ENCODE data around the gene SMCO2. TPM values are rescaled to one million over a fixed set of nuclear protein-coding genes. Genes with fewer than 3 reads are reported as not detected.

The SMCO2 gene
- total and polyA plus RNA-seq, 2 of the 13 experiments (the other 11 are each of a cell fraction or from before 2014, with no cell fraction given) = 0.15 TPM; not detected in 1

DNA sequence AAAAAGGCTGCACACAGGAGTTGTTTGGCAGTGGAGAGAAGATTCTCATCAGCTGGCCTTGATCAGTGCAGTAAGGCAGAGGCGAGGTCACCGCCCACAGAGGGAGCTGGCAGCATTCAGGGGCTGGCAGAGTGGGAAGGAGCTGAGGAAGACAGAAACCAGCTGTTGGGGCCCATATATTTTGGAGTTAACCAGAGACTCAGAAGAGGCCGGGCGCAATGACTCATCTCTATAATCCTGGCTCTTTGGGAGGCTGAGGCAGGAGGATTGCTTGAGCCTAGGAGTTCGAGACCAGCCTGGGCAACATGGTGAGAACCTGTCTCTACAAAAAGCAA lies 17.7 kb downstream of the SMCO2 start:
- no peaks in the 10 kb centered on the region for H3K36me3 ChIP-seq (replicated peaks in 1 of 2; ENCODE audit: control insufficient read depth in 1 of 2, insufficient read depth in 2 of 2, low read length in 2 of 2)
- no peak overlapping the region for H2AFZ ChIP-seq (ENCODE audit: low read length)
- H3K9ac ChIP-seq (ENCODE audit: insufficient read depth, low read depth, low read length) = no peak overlapping the region
- intact Hi-C loops (cut with micrococcal nuclease; ENCODE audit: unreplicated experiment) = no loop called here
- no peak overlapping the region for H3K27ac ChIP-seq (ENCODE audit: extremely low read length, insufficient read depth, low read length)
- in situ Hi-C loops (cut with HindIII; ENCODE audit: extremely low pct_ligation_motif_present, low pct_unique_long_range_greater_than_20kb) = no loop called here
- 57% methylated on average over 5 of the region's 5 CpGs for WGBS (ENCODE audit: low lambda C conversion rate)
- no peak overlapping the region for H3K4me2 ChIP-seq (ENCODE audit: low read depth, low read length)
- no peaks in the 10 kb centered on the region for H4K20me1 ChIP-seq (ENCODE audit: insufficient read depth, low read length)
- peaks cover 0 to 4% of the 10 kb centered on the region in 2 experiments; a peak in 2 of 5 replicates for H3K27me3 ChIP-seq (ENCODE audit: control insufficient read depth in 1 of 2, insufficient read depth in 2 of 2, low read length in 2 of 2)
- no peak overlapping the region for H3K4me3 ChIP-seq (replicated peaks in 1 of 3; ENCODE audit: insufficient read depth in 1 of 3, low read depth in 2 of 3, low read length in 3 of 3)
- H3K79me2 ChIP-seq (ENCODE audit: insufficient read depth, low read length) = no peaks in the 10 kb centered on the region
- FAIRE-seq = no peak
- H3K9me3 ChIP-seq (ENCODE audit: low read length) = no peaks in the 10 kb centered on the region
- TF ChIP-seq ZNF3 (CRISPR knock-in tag; IDR thresholded peaks at IDR 0.05) = no peak
- 0 out of 2 replicates have a peak, but pooled peaks have one; percentile 12 for TF ChIP-seq STAG1 (CRISPR knock-in tag; IDR thresholded peaks at IDR 0.05)
- no peak for TF ChIP-seq SALL2 (CRISPR knock-in tag; IDR thresholded peaks at IDR 0.05)
- no peak for TF ChIP-seq MED8 (CRISPR knock-in tag; IDR thresholded peaks at IDR 0.05; ENCODE audit: insufficient replicate concordance)
- TF ChIP-seq TCF7 (IDR thresholded peaks at IDR 0.05; ENCODE audit: low read depth) = no peak
- no peak for TF ChIP-seq HMGA1 (CRISPR knock-in tag; conservative IDR thresholded peaks at IDR 0.05)
- TF ChIP-seq CTCF (CRISPR knock-in tag; IDR thresholded peaks at IDR 0.05) = peak; percentile 25; the same call in 1 of the 2 replicates
- BruUV-seq (replicated peaks) = no TSS peak
- POLR2A ChIA-PET = no interaction called here
- peak; percentile 52; the same call in 2 of the 3 replicates for ATAC-seq
- no peaks in the 10 kb centered on the region for H3K4me1 ChIP-seq (ENCODE audit: insufficient read depth, low read length)
- CTCF ChIA-PET (ENCODE audit: low intra/inter-chr PET ratio, low total read pairs) = no interaction called here
- DNase-seq (ENCODE audit: low spot score) = no peak

GRCh38 chr12:27467641-27468040 lies 21.1 kb downstream of the SMCO2 start:
- POLR2A ChIA-PET = no interaction called here
- CTCF ChIA-PET (ENCODE audit: low intra/inter-chr PET ratio, low total read pairs) = no interaction called here
- BruUV-seq (replicated peaks) = no TSS peak
- Histone ChIP-seq H3K27ac (ENCODE audit: extremely low read length, insufficient read depth, low read length) (no peak overlapping the region), H3K4me3 (replicated peaks in 1 of 3; ENCODE audit: insufficient read depth in 1 of 3, low read depth in 2 of 3, low read length in 3 of 3) (no peak overlapping the region), H3K9ac (ENCODE audit: insufficient read depth, low read depth, low read length) (no peak overlapping the region), H2AFZ (ENCODE audit: low read length) (no peak overlapping the region), H3K27me3 (ENCODE audit: control insufficient read depth in 1 of 2, insufficient read depth in 2 of 2, low read length in 2 of 2) (no peaks in the 10 kb centered on the region; a peak in 1 of 5 replicates), H3K79me2 (ENCODE audit: insufficient read depth, low read length) (no peaks in the 10 kb centered on the region), H3K9me3 (ENCODE audit: low read length) (no peaks in the 10 kb centered on the region), H3K4me1 (ENCODE audit: insufficient read depth, low read length) (no peaks in the 10 kb centered on the region), H3K4me2 (ENCODE audit: low read depth, low read length) (no peak overlapping the region), H3K36me3 (replicated peaks in 1 of 2; ENCODE audit: control insufficient read depth in 1 of 2, insufficient read depth in 2 of 2, low read length in 2 of 2) (no peaks in the 10 kb centered on the region), H4K20me1 (ENCODE audit: insufficient read depth, low read length) (no peaks in the 10 kb centered on the region)
- ATAC-seq = no peak
- WGBS (ENCODE audit: low lambda C conversion rate) = 27% methylated on average over 3 of the region's 3 CpGs
- no peak for DNase-seq (ENCODE audit: low spot score)
- intact Hi-C loops (cut with micrococcal nuclease; ENCODE audit: unreplicated experiment) (no loop called here), in situ Hi-C loops (cut with HindIII; ENCODE audit: extremely low pct_ligation_motif_present, low pct_unique_long_range_greater_than_20kb) (no loop called here)
- no peak for FAIRE-seq
- no peak for TF ChIP-seq SRSF1 (optimal IDR thresholded peaks at IDR 0.05; ENCODE audit: low read depth, low read length)
- TF ChIP-seq NFATC3 (CRISPR knock-in tag; IDR thresholded peaks at IDR 0.05) = no peak
- TF ChIP-seq ZBTB26 (CRISPR knock-in tag; IDR thresholded peaks at IDR 0.05; ENCODE audit: borderline replicate concordance) = no peak
- TF ChIP-seq ZNF552 (CRISPR knock-in tag; IDR thresholded peaks at IDR 0.05; ENCODE audit: borderline replicate concordance) = no peak
- TF ChIP-seq TSC22D2 (CRISPR knock-in tag; IDR thresholded peaks at IDR 0.05; ENCODE audit: borderline replicate concordance) = no peak
- no peak for TF ChIP-seq MED8 (CRISPR knock-in tag; IDR thresholded peaks at IDR 0.05; ENCODE audit: insufficient replicate concordance)
- TF ChIP-seq, protein P1, sequence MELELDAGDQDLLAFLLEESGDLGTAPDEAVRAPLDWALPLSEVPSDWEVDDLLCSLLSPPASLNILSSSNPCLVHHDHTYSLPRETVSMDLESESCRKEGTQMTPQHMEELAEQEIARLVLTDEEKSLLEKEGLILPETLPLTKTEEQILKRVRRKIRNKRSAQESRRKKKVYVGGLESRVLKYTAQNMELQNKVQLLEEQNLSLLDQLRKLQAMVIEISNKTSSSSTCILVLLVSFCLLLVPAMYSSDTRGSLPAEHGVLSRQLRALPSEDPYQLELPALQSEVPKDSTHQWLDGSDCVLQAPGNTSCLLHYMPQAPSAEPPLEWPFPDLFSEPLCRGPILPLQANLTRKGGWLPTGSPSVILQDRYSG (CRISPR knock-in tag; IDR thresholded peaks at IDR 0.05) = no peak
- TF ChIP-seq MIER2 (CRISPR knock-in tag; IDR thresholded peaks at IDR 0.05) = no peak
- TF ChIP-seq ZNF121 (CRISPR knock-in tag; IDR thresholded peaks at IDR 0.05) = no peak
- no peak for TF ChIP-seq KDM5B (CRISPR knock-in tag; IDR thresholded peaks at IDR 0.05; ENCODE audit: borderline replicate concordance)

All from HepG2 (cell line).